HG03558 (cell line): Measurements from ENCODE around the gene NFKBIZ.
A peak's percentile ranks its signal among the peaks of the same experiment; 100 is the strongest.
"Not testable (repeated sequence)": the region's sequence is repeated elsewhere in the genome, so short reads cannot be mapped to it uniquely, and the experiment has no call there.

Experiments
- ATAC-seq: cut with Tn5 transposase; IDR thresholded peaks from one replicate; pipeline ENCODE4 v1.9.1; 2021; ENCODE audit warnings: moderate number of reproducible peaks; ENCODE audit not compliant: unreplicated experiment; ENCODE audit errors: extremely low read depth

NFKBIZ gene

DNA sequence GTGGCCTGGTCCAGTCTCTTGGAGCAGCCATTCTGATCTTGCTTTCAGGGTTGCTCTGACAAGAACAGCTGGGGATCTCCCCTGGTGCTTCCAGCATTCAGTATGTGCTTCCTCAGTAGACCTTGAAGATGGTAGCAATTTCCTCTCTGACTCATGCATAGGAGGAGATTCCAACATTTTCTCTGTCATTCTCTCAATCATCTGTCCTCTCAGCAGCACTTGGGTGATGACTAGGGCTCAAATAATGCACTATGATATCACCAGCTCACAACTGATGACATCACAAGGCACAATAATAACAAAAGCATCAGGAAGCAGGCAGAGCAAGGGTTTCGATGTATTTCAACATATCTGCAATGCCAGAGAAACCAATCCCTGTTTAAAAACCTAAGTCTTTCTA lies 52.7 kb downstream of the NFKBIZ start:
- peak; percentile 54 for ATAC-seq

DNA sequence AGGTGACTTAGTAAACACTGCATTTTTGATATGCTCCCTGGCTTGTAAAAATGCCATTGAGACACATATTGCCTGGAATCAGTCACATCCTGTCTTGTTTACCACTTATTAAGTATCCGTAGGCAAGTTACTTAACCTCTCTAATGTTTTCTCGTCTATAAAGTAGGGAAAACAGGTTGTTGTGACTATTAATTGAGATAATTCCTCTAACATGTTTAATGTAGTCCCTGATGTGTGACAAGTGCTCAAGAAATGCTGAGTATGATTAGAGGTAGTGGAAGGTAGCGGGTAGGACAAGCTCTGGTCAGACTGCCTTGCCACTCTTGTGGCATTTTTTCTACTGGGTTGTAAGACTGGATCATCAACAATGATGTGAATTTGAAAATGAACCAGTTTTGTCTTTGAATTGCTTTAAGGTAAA lies 54.1 kb downstream of the NFKBIZ start:
- no peak for ATAC-seq

DNA sequence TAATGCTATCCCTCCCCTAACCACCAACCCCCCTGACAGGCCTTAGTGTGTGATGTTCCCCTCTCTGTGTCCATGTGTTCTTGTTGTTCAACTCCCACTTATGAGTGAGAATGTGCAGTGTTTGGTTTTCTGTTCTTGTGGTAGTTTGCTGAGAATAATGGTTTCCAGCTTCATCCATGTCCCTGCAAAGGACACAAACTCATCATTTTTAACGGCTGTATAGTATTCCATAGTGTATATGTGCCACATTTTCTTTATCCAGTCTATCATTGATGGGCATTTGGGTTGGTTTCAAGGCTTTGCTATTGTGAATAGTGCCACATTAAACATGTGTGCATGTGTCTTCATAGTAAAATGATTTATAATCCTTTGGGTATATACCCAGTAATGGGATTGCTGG lies 56.3 kb downstream of the NFKBIZ start:
- ATAC-seq = not testable (repeated sequence)
